Activated T-helper 17 cell treated with anti-CD3 and anti-CD28 coated beads, Interleukin-2, amount 50 U/mL, for 72 hours (primary cell): Measurements from ENCODE around the gene SEMA6D. TPM values are rescaled to one million over a fixed set of nuclear protein-coding genes. Genes with fewer than 3 reads are reported as not detected.

Source experiments
- ATAC-seq: fragments of 150-1000 bp; cut with Tn5 transposase; replicated peaks from 2 replicates; pipeline ENCODE4 v1.10.0; 2021; ENCODE audit warnings: mild to moderate bottlenecking, moderate library complexity
- H3K27ac Mint-ChIP-seq: one replicate; pipeline ENCODE4 v1.8.0; 2022; ENCODE audit warnings: mixed read lengths
- H3K27me3 Mint-ChIP-seq: one replicate; pipeline ENCODE4 v1.8.0; 2022; ENCODE audit warnings: mixed read lengths
- H3K36me3 Mint-ChIP-seq: one replicate; pipeline ENCODE4 v1.8.0; 2022; ENCODE audit warnings: low read depth, mild to moderate bottlenecking, mixed read lengths
- H3K4me1 Mint-ChIP-seq: one replicate; pipeline ENCODE4 v1.8.0; 2022; ENCODE audit warnings: mixed read lengths
- H3K4me3 Mint-ChIP-seq: one replicate; pipeline ENCODE4 v1.8.0; 2022; ENCODE audit warnings: mild to moderate bottlenecking, mixed read lengths
- H3K9me3 Mint-ChIP-seq: one replicate; pipeline ENCODE4 v1.8.0; 2022; ENCODE audit warnings: mixed read lengths
- total RNA-seq, 2 donors: library from RNA; stranded (reverse); gene quantifications; one replicate each; pipeline ENCODE4 v1.2.3, GENCODE V29; 2022

The SEMA6D gene
- total RNA-seq, 2 donors from 2014 or later = not detected

- H3K9me3 Mint-ChIP-seq = no peaks in the 10 kb centered on the region
Observed at GRCh38 chr15:47707391-47707790, 9.9 kb upstream of the SEMA6D start.

GRCh38 chr15:47708161-47708980, 8.9 kb upstream of the SEMA6D start:
- H3K9me3 Mint-ChIP-seq = no peaks in the 10 kb centered on the region
- no peak for ATAC-seq
- no peak overlapping the region for H3K4me3 Mint-ChIP-seq
- peaks cover 3% of the 10 kb centered on the region for H3K27me3 Mint-ChIP-seq
- no peaks in the 10 kb centered on the region for H3K36me3 Mint-ChIP-seq
- no peaks in the 10 kb centered on the region for H3K4me1 Mint-ChIP-seq
- H3K27ac Mint-ChIP-seq = no peak overlapping the region

More at GRCh38 chr15:47707391-47707790, 9.9 kb upstream of the SEMA6D start:
- no peak for ATAC-seq
- Mint-ChIP-seq H3K36me3 (no peaks in the 10 kb centered on the region), H3K4me1 (no peaks in the 10 kb centered on the region), H3K27ac (no peak overlapping the region), H3K4me3 (no peak overlapping the region), H3K27me3 (no peaks in the 10 kb centered on the region)

- H3K27me3 Mint-ChIP-seq = peaks cover 13% of the 10 kb centered on the region
- H3K4me3 Mint-ChIP-seq = no peak overlapping the region
- H3K4me1 Mint-ChIP-seq = no peaks in the 10 kb centered on the region
- H3K36me3 Mint-ChIP-seq = no peaks in the 10 kb centered on the region
- H3K27ac Mint-ChIP-seq = no peak overlapping the region
- ATAC-seq = no peak
- no peaks in the 10 kb centered on the region for H3K9me3 Mint-ChIP-seq
Observed at GRCh38 chr15:47711655-47712054, 5.7 kb upstream of the SEMA6D start.

- H3K27ac Mint-ChIP-seq = no peak overlapping the region
- no peak overlapping the region for H3K4me3 Mint-ChIP-seq
- H3K9me3 Mint-ChIP-seq = no peaks in the 10 kb centered on the region
- ATAC-seq = no peak
- peaks cover 37% of the 10 kb centered on the region for H3K27me3 Mint-ChIP-seq
- no peaks in the 10 kb centered on the region for H3K4me1 Mint-ChIP-seq
- H3K36me3 Mint-ChIP-seq = no peaks in the 10 kb centered on the region
Observed at GRCh38 chr15:47715402-47715801, 1.9 kb upstream of the SEMA6D start.

- Mint-ChIP-seq H3K27ac (no peak overlapping the region), H3K36me3 (no peaks in the 10 kb centered on the region), H3K4me1 (no peaks in the 10 kb centered on the region), H3K9me3 (no peaks in the 10 kb centered on the region), H3K27me3 (peaks cover 38% of the 10 kb centered on the region), H3K4me3 (no peak overlapping the region)
- ATAC-seq = no peak
Observed at GRCh38 chr15:47715856-47716445, 1.4 kb upstream of the SEMA6D start.

- no peak overlapping the region for H3K4me3 Mint-ChIP-seq
- no peaks in the 10 kb centered on the region for H3K4me1 Mint-ChIP-seq
- peaks cover 38% of the 10 kb centered on the region for H3K27me3 Mint-ChIP-seq
- no peak for ATAC-seq
- H3K27ac Mint-ChIP-seq = no peak overlapping the region
- no peaks in the 10 kb centered on the region for H3K9me3 Mint-ChIP-seq
- H3K36me3 Mint-ChIP-seq = no peaks in the 10 kb centered on the region
Observed at GRCh38 chr15:47716516-47716915, 789 bp upstream of the SEMA6D start.

GRCh38 chr15:47718497-47719437, 1.5 kb downstream of the SEMA6D start:
- H3K4me3 Mint-ChIP-seq = no peak overlapping the region
- peaks cover 35% of the 10 kb centered on the region for H3K27me3 Mint-ChIP-seq
- no peaks in the 10 kb centered on the region for H3K9me3 Mint-ChIP-seq
- H3K27ac Mint-ChIP-seq = no peak overlapping the region
- ATAC-seq = no peak
- H3K4me1 Mint-ChIP-seq = no peaks in the 10 kb centered on the region
- no peaks in the 10 kb centered on the region for H3K36me3 Mint-ChIP-seq

GRCh38 chr15:47719730-47720129, 2.4 kb downstream of the SEMA6D start:
- H3K4me3 Mint-ChIP-seq = no peak overlapping the region
- no peaks in the 10 kb centered on the region for H3K9me3 Mint-ChIP-seq
- peaks cover 32% of the 10 kb centered on the region for H3K27me3 Mint-ChIP-seq
- no peak overlapping the region for H3K27ac Mint-ChIP-seq
- ATAC-seq = no peak
- no peaks in the 10 kb centered on the region for H3K4me1 Mint-ChIP-seq
- no peaks in the 10 kb centered on the region for H3K36me3 Mint-ChIP-seq

- peaks cover 26% of the 10 kb centered on the region for H3K27me3 Mint-ChIP-seq
- H3K4me1 Mint-ChIP-seq = no peaks in the 10 kb centered on the region
- H3K36me3 Mint-ChIP-seq = no peaks in the 10 kb centered on the region
- no peak for ATAC-seq
- H3K27ac Mint-ChIP-seq = no peak overlapping the region
- no peak overlapping the region for H3K4me3 Mint-ChIP-seq
- H3K9me3 Mint-ChIP-seq = no peaks in the 10 kb centered on the region
Observed at GRCh38 chr15:47720555-47720954, 3.2 kb downstream of the SEMA6D start.

- H3K36me3 Mint-ChIP-seq = no peaks in the 10 kb centered on the region
- no peak overlapping the region for H3K4me3 Mint-ChIP-seq
- no peak overlapping the region for H3K27ac Mint-ChIP-seq
- H3K27me3 Mint-ChIP-seq = peaks cover 25% of the 10 kb centered on the region
- H3K4me1 Mint-ChIP-seq = no peaks in the 10 kb centered on the region
- no peak for ATAC-seq
- H3K9me3 Mint-ChIP-seq = no peaks in the 10 kb centered on the region
Observed at GRCh38 chr15:47721676-47722075, 4.4 kb downstream of the SEMA6D start.

GRCh38 chr15:47724346-47724745, 7.0 kb downstream of the SEMA6D start:
- Mint-ChIP-seq H3K36me3 (no peaks in the 10 kb centered on the region), H3K27ac (no peak overlapping the region), H3K27me3 (peaks cover 9% of the 10 kb centered on the region), H3K9me3 (no peaks in the 10 kb centered on the region), H3K4me1 (no peaks in the 10 kb centered on the region), H3K4me3 (no peak overlapping the region)
- ATAC-seq = no peak

- Mint-ChIP-seq H3K4me1 (no peaks in the 10 kb centered on the region), H3K9me3 (no peaks in the 10 kb centered on the region), H3K4me3 (no peak overlapping the region), H3K27me3 (peaks cover 4% of the 10 kb centered on the region), H3K27ac (no peak overlapping the region), H3K36me3 (no peaks in the 10 kb centered on the region)
- no peak for ATAC-seq
Observed at GRCh38 chr15:47725051-47725450, 7.7 kb downstream of the SEMA6D start.

GRCh38 chr15:47725906-47726305, 8.6 kb downstream of the SEMA6D start:
- Mint-ChIP-seq H3K36me3 (no peaks in the 10 kb centered on the region), H3K27ac (no peak overlapping the region), H3K9me3 (no peaks in the 10 kb centered on the region), H3K4me3 (no peak overlapping the region), H3K4me1 (no peaks in the 10 kb centered on the region), H3K27me3 (no peaks in the 10 kb centered on the region)
- ATAC-seq = no peak

GRCh38 chr15:47726399-47726823, 9.1 kb downstream of the SEMA6D start:
- H3K4me3 Mint-ChIP-seq = no peak overlapping the region
- no peak for ATAC-seq
- no peaks in the 10 kb centered on the region for H3K9me3 Mint-ChIP-seq
- no peak overlapping the region for H3K27ac Mint-ChIP-seq
- no peaks in the 10 kb centered on the region for H3K36me3 Mint-ChIP-seq
- no peaks in the 10 kb centered on the region for H3K27me3 Mint-ChIP-seq
- H3K4me1 Mint-ChIP-seq = no peaks in the 10 kb centered on the region
